Mesendoderm (in vitro differentiated cells): ENCODE results near the gene SNTG2.

Experiments
- DNase-seq: peaks from one replicate; pipeline ENCODE4 v3.0.0; 2013
- H2AK5ac ChIP-seq: 2 replicates; pipeline ENCODE4 v1.6.1; 2013; ENCODE audit warnings: low read length, inconsistent platforms
- H2BK120ac ChIP-seq: 2 replicates; pipeline ENCODE4 v1.6.1; 2013; ENCODE audit warnings: low read depth, mild to moderate bottlenecking, low read length, moderate library complexity, mixed read lengths
- H2BK15ac ChIP-seq: replicated peaks from 2 replicates; pipeline ENCODE4 v1.6.1; 2013; ENCODE audit warnings: low read depth, mild to moderate bottlenecking, moderate library complexity
- H2BK5ac ChIP-seq: 2 replicates; pipeline ENCODE4 v1.6.1; 2013; ENCODE audit warnings: low read length, inconsistent platforms
- H3K18ac ChIP-seq: 2 replicates; pipeline ENCODE4 v1.6.1; 2013; ENCODE audit warnings: mild to moderate bottlenecking, low read length, mixed read lengths
- H3K23ac ChIP-seq: one replicate; pipeline ENCODE4 v1.6.1; 2013; ENCODE audit warnings: low read length
- H3K27ac ChIP-seq: 2 replicates; pipeline ENCODE4 v1.5.1; 2013; ENCODE audit warnings: low read depth, mild to moderate bottlenecking, inconsistent platforms, low read length, moderate library complexity
- H3K27me3 ChIP-seq: 2 replicates; pipeline ENCODE4 v1.6.1; 2013; ENCODE audit warnings: low read length, control low read depth, mild to moderate bottlenecking, inconsistent platforms; ENCODE audit not compliant: insufficient read depth, poor library complexity
- H3K36me3 ChIP-seq: 2 replicates; pipeline ENCODE4 v1.6.1; 2013; ENCODE audit warnings: low read length, inconsistent platforms; ENCODE audit not compliant: control insufficient read depth, insufficient read depth
- H3K4ac ChIP-seq: one replicate; pipeline ENCODE4 v1.6.1; 2013; ENCODE audit warnings: low read depth, mild to moderate bottlenecking, low read length, moderate library complexity
- H3K4me1 ChIP-seq: 2 replicates; pipeline ENCODE4 v1.6.1; 2013; ENCODE audit warnings: low read depth, low read length, inconsistent platforms; ENCODE audit not compliant: control insufficient read depth
- H3K4me2 ChIP-seq: 2 replicates; pipeline ENCODE4 v1.6.1; 2013; ENCODE audit warnings: low read length
- H3K4me3 ChIP-seq: 2 replicates; pipeline ENCODE4 v1.5.1; 2013; ENCODE audit warnings: mild to moderate bottlenecking, low read length
- H3K56ac ChIP-seq: one replicate; pipeline ENCODE4 v1.6.1; 2013; ENCODE audit warnings: low read length
- H3K79me1 ChIP-seq: 2 replicates; pipeline ENCODE4 v1.6.1; 2013; ENCODE audit warnings: low read length, inconsistent platforms
- H3K79me2 ChIP-seq: 2 replicates; pipeline ENCODE4 v1.6.1; 2013; ENCODE audit warnings: mild to moderate bottlenecking, low read length; ENCODE audit not compliant: control insufficient read depth, insufficient read depth
- H3K9ac ChIP-seq: 2 replicates; pipeline ENCODE4 v1.6.1; 2013; ENCODE audit warnings: low read length, inconsistent platforms
- H4K5ac ChIP-seq: one replicate; pipeline ENCODE4 v1.6.1; 2013; ENCODE audit warnings: low read length
- H4K8ac ChIP-seq: one replicate; pipeline ENCODE4 v1.6.1; 2013; ENCODE audit warnings: low read depth, mild to moderate bottlenecking, control low read depth, low read length, moderate library complexity
- WGBS: extraction: QIAGEN DNeasy Blood & Tissue Kit; methylation state at CpG from one replicate; pipeline ENCODE4 v1.1.7; 2013; ENCODE audit warnings: low lambda C conversion rate, missing lambda C conversion rate; ENCODE audit not compliant: insufficient coverage; ENCODE audit errors: extremely low coverage; 5-methylcytosine and 5-hydroxymethylcytosine counted together

Gene SNTG2

DNA sequence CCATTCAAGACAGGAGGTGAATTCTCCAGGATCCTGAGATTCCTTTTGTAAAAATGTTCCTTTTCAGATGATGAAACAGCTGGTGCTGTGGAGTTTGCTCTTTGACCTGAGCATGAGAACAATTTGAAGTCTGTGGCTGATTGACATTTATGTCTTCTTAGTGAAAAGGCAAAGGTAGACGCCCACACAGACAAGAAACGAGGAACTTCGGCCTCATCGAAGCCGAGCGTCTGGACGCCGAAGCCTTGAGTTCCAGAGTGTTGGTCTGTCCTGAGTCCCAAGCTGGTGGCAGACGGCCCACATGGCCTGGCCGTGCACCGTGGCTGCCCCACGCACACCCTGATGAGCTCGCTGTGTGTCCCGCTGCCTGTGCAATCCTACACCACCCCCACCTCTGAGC is 20.7 kb upstream of the SNTG2 start:
- Histone ChIP-seq H3K9ac (no peak overlapping the region), H2BK5ac (no peak overlapping the region), H4K8ac (no peak overlapping the region), H3K4me2 (no peak overlapping the region), H3K27ac (no peak overlapping the region), H3K79me2 (no peaks in the 10 kb centered on the region), H3K18ac (no peak overlapping the region), H3K23ac (no peak overlapping the region), H3K36me3 (no peaks in the 10 kb centered on the region), H3K79me1 (no peaks in the 10 kb centered on the region), H3K4me3 (no peak overlapping the region), H3K4me1 (no peaks in the 10 kb centered on the region), H2BK120ac (no peak overlapping the region), H3K4ac (no peak overlapping the region), H2BK15ac (no peak overlapping the region), H2AK5ac (no peak overlapping the region), H3K27me3 (no peaks in the 10 kb centered on the region), H3K56ac (no peak overlapping the region), H4K5ac (no peak overlapping the region)
- no CpG with 5 or more reads among the region's 14 CpGs for WGBS
- no peak for DNase-seq

DNA sequence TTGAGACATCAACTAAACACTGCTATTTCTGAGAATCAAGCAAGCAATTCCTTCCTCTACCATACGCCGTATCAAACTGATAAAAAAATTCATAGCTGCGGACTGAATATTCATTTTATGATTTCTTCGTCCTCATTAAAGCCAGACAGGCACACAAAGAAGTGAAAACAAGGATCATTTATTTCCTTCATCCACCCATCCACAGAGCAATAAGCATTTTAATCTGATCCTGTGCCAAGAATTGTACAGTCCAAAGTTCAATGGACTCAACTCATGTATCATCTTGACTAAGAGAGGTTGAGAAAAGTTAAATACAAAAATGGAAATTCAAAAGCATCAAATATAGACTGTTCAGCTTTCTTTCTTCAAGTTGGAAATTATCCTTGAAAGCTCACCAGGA is 19.7 kb upstream of the SNTG2 start:
- no peak overlapping the region for H2BK15ac ChIP-seq
- no peak overlapping the region for H3K4me2 ChIP-seq
- H3K4me1 ChIP-seq: no peaks in the 10 kb centered on the region
- no peak overlapping the region for H3K4ac ChIP-seq
- H4K5ac ChIP-seq: no peak overlapping the region
- no peaks in the 10 kb centered on the region for H3K36me3 ChIP-seq
- H3K23ac ChIP-seq: no peak overlapping the region
- H3K27me3 ChIP-seq: no peaks in the 10 kb centered on the region
- H3K18ac ChIP-seq: no peak overlapping the region
- H3K4me3 ChIP-seq: no peak overlapping the region
- H2BK120ac ChIP-seq: no peak overlapping the region
- no peaks in the 10 kb centered on the region for H3K79me1 ChIP-seq
- H3K56ac ChIP-seq: no peak overlapping the region
- H2BK5ac ChIP-seq: no peak overlapping the region
- no peak overlapping the region for H3K27ac ChIP-seq
- H3K9ac ChIP-seq: no peak overlapping the region
- no CpG with 5 or more reads among the region's 4 CpGs for WGBS
- no peaks in the 10 kb centered on the region for H3K79me2 ChIP-seq
- H2AK5ac ChIP-seq: no peak overlapping the region
- H4K8ac ChIP-seq: no peak overlapping the region
- DNase-seq: no peak

DNA sequence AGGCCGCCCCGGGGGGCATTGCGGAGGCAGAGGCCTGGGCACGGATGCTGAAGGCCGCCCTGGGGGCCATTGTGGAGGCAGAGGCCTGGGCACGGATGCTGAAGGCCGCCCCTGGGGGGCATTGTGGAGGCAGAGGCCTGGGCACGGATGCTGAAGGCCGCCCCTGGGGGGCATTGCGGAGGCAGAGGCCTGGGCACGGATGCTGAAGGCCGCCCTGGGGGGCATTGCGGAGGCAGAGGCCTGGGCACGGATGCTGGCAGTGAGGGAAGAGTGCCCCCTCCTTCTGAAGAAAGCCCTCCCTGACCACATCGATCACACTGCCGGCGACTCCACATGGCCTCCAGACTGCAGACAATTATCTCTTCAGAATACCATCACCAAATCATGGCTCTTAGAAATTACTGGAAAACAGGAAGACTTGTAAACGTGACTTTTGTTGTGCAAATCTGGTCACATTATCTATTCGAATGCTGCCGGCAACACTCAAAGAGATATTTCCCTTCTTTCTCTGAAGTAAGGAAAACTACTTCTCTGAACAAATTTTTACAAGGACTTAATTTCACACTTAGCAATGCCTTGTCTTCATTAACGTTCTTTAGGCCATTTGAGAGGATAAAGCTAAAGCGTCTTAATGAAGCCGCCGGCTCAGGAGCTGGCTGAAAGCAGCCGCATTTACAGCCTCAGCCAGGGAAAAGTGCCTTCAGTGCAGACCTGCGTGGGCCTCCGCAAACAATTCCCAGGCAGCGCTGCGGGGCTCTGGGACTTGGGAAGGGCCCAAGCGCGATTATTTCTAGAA is 18.1 kb upstream of the SNTG2 start:
- Histone ChIP-seq H3K4me1 (no peaks in the 10 kb centered on the region), H3K23ac (no peak overlapping the region), H2BK5ac (no peak overlapping the region), H3K56ac (no peak overlapping the region), H2AK5ac (no peak overlapping the region), H3K36me3 (no peaks in the 10 kb centered on the region), H3K4me3 (no peak overlapping the region), H3K4me2 (no peak overlapping the region), H3K27ac (no peak overlapping the region), H3K27me3 (no peaks in the 10 kb centered on the region), H3K18ac (no peak overlapping the region), H3K79me2 (no peaks in the 10 kb centered on the region), H4K8ac (peak overlapping the region; percentile 13), H2BK120ac (peak overlapping the region; percentile 68), H4K5ac (no peak overlapping the region), H3K9ac (no peak overlapping the region), H3K79me1 (no peaks in the 10 kb centered on the region), H3K4ac (no peak overlapping the region), H2BK15ac (no peak overlapping the region)
- DNase-seq: no peak
- WGBS: no CpG with 5 or more reads among the region's 31 CpGs

DNA sequence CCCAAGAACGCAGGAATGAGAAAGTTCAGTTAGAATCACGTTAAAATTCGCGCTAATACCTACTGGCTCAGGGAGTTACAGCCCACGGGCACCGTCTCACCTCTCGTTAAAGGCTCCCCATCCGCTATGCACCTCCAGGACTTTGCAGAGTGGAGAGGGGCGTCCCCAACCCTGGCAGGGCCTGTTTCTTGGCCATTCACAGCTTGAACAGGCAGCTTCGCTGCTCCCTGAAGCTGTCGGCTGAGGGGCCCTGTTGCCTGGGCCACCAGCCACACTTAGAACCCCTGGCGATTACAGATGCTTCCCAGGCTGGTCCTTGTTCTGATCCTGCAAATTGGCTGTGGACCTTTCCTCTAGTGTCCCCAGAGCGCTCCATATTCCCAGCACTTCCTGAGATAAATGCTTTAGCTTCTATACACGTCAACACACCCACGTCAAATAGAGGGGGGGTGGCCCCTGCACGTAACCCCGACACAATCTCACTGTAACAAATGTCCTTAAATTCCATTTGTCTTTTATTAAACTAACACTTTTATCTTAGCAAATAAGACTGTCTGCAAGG is 16.8 kb upstream of the SNTG2 start:
- DNase-seq: no peak
- Histone ChIP-seq H2BK15ac (no peak overlapping the region), H3K18ac (no peak overlapping the region), H3K36me3 (no peaks in the 10 kb centered on the region), H4K5ac (no peak overlapping the region), H3K4me3 (no peak overlapping the region), H3K4ac (no peak overlapping the region), H2BK5ac (no peak overlapping the region), H3K9ac (no peak overlapping the region), H3K79me2 (no peaks in the 10 kb centered on the region), H3K4me1 (no peaks in the 10 kb centered on the region), H4K8ac (no peak overlapping the region), H2AK5ac (no peak overlapping the region), H3K27ac (no peak overlapping the region), H3K79me1 (no peaks in the 10 kb centered on the region), H3K56ac (no peak overlapping the region), H2BK120ac (no peak overlapping the region), H3K27me3 (no peaks in the 10 kb centered on the region), H3K4me2 (no peak overlapping the region), H3K23ac (no peak overlapping the region)
- no CpG with 5 or more reads among the region's 17 CpGs for WGBS

DNA sequence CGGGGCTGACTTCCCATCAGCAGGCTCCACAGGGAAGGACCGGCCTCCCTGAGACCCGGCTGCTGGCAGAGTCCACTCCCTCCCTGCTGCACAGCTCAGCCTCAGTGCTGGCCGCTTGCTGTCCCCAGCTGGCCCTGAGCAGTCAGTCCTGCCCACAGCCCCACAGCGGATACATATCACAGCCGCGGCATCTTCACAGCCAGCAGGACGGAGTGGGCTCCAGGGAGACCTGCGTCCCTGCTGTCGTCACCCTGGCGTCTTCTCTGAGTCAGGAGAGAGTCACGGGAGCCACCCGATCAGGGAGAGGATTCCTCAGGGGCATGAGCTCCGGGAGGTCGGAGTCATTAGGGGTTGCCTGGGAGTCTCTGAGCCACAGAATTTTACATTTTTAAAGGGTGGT is 13.1 kb upstream of the SNTG2 start:
- DNase-seq: no peak
- H2BK15ac ChIP-seq: no peak overlapping the region
- H2AK5ac ChIP-seq: no peak overlapping the region
- no peak overlapping the region for H3K18ac ChIP-seq
- H3K4me1 ChIP-seq: no peaks in the 10 kb centered on the region
- H3K9ac ChIP-seq: no peak overlapping the region
- no peak overlapping the region for H4K5ac ChIP-seq
- H4K8ac ChIP-seq: no peak overlapping the region
- H3K79me2 ChIP-seq: no peaks in the 10 kb centered on the region
- H3K23ac ChIP-seq: no peak overlapping the region
- H3K56ac ChIP-seq: no peak overlapping the region
- H3K36me3 ChIP-seq: no peaks in the 10 kb centered on the region
- no peak overlapping the region for H3K4me3 ChIP-seq
- WGBS: no CpG with 5 or more reads among the region's 15 CpGs
- no peak overlapping the region for H3K4me2 ChIP-seq
- no peak overlapping the region for H2BK120ac ChIP-seq
- no peak overlapping the region for H2BK5ac ChIP-seq
- H3K27ac ChIP-seq: no peak overlapping the region
- H3K27me3 ChIP-seq: no peaks in the 10 kb centered on the region
- H3K79me1 ChIP-seq: no peaks in the 10 kb centered on the region
- H3K4ac ChIP-seq: no peak overlapping the region
